Vein endothelial cell (primary cell): ENCODE results near the gene RPTOR. TPM values are rescaled to one million over a fixed set of nuclear protein-coding genes. Genes with fewer than 3 reads are reported as not detected.

ENCODE experiments used
- small RNA-seq: library from RNA; depleted of rRNA; stranded (forward); fragments of <200 nt; gene quantifications from one replicate; pipeline ENCODE3, GENCODE V24; 2012
- total RNA-seq: library from RNA; depleted of rRNA; stranded (reverse); fragments of >200 nt; gene quantifications from 2 replicates; pipeline ENCODE4 v1.2.3, GENCODE V29; 2012

Gene RPTOR
- 37.6 and 39.6 TPM in 2 replicates for total RNA-seq

GRCh38 chr17:80544655-80545498, at the start of gene RPTOR:
Gene RPTOR, plus strand, starts transcription at chr17:80544838. Its CDS starts 792 bp downstream, at chr17:80545630.

DNA sequence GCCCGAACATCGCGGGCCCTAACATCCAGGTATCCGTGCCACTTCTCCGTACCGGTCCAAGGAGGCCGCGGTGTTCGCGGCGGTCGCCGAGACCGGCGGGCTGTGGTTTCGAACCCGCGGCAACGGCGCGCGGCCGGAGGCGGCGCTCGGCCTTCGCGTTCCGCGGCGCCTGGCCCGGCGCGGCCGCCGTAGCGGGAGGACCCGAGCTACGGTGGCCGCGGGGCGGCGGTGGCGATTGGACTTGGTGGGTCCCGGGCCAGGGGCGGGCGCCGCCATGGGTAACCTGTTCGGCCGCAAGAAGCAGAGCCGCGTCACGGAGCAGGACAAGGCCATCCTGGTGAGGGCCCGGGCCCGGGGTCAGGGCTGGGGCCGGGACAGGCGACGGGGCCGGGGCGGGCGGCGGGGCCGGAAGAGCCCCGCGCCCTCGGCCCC, 447.0 kb downstream of the RPTOR start, which contains the start of gene CHMP6:
TSS of gene CHMP6 (plus strand) at position 197 of the 432 bp plus-strand sequence. CDS start at position 275, 78 bp downstream.

Small RNA genes lying within 50 kb of the gene (small RNA-seq; reads per million reads assigned to genes)
- gene AC120024.2, result not detected
- gene AC120024.3, result not detected

Other genes starting within 250 kb of the RPTOR start
- gene ENDOV, start 129.7 kb upstream of the RPTOR start, total RNA-seq, result 20.6 and 21.6 TPM in 2 replicates
- gene NPTX1, start 68.2 kb upstream of the RPTOR start, total RNA-seq, result under 0.01 and 0.29 TPM in 2 replicates